DND-41 (cell line): ENCODE results near the gene MTA2.

Experiments used
- ATAC-seq: fragments of 200-7000 bp; cut with Tn5 transposase; 3 replicates; pipeline ENCODE4 v1.9.1; 2021; ENCODE audit warnings: low read depth; ENCODE audit not compliant: insufficient read depth
- DNase-seq: peaks from one replicate; pipeline ENCODE4 v3.0.0-alpha.2; 2020
- H2AFZ ChIP-seq: 2 replicates; pipeline ENCODE4 v1.6.0; 2012; ENCODE audit warnings: low read depth, low read length
- H3K27ac ChIP-seq: 2 replicates; pipeline ENCODE4 v1.5.1; 2012; ENCODE audit warnings: low read length, inconsistent platforms
- H3K27me3 ChIP-seq: fragments of 200-600 bp; sonication (generic); 2 replicates; pipeline ENCODE4 v1.6.0; 2012; ENCODE audit warnings: low read length, mild to moderate bottlenecking, inconsistent platforms; ENCODE audit not compliant: insufficient read depth, poor library complexity
- H3K36me3 ChIP-seq: 2 replicates; pipeline ENCODE4 v1.5.1; 2012; ENCODE audit warnings: low read length, inconsistent platforms; ENCODE audit not compliant: insufficient read depth
- H3K4me1 ChIP-seq: 2 replicates; pipeline ENCODE4 v1.5.1; 2012; ENCODE audit warnings: mild to moderate bottlenecking, low read length; ENCODE audit not compliant: insufficient read depth
- H3K4me2 ChIP-seq: 2 replicates; pipeline ENCODE4 v1.6.0; 2012; ENCODE audit warnings: mild to moderate bottlenecking, moderate library complexity, low read length, inconsistent platforms; ENCODE audit not compliant: insufficient read depth
- H3K4me3 ChIP-seq, 2 experiments: fragments of 200-600 bp in 1 of 2; shearing (Covaris generic) in 1 of 2; 2 replicates each; pipeline ENCODE4 v1.5.1; 2012 to 2016; ENCODE audit warnings: inconsistent platforms in 2 of 2, low read length in 2 of 2, mild to moderate bottlenecking in 2 of 2, low read depth in 1 of 2, moderate library complexity in 1 of 2
- H3K79me2 ChIP-seq: 2 replicates; pipeline ENCODE4 v1.6.0; 2012; ENCODE audit warnings: low read length, inconsistent platforms; ENCODE audit not compliant: insufficient read depth
- H3K9ac ChIP-seq: 2 replicates; pipeline ENCODE4 v1.6.0; 2012; ENCODE audit warnings: low read depth, mild to moderate bottlenecking, inconsistent platforms, low read length, moderate library complexity
- H3K9me3 ChIP-seq: 2 replicates; pipeline ENCODE4 v1.5.1; 2012; ENCODE audit warnings: low read length, moderate library complexity, mild to moderate bottlenecking, inconsistent platforms; ENCODE audit not compliant: insufficient read depth, severe bottlenecking
- H4K20me1 ChIP-seq: 2 replicates; pipeline ENCODE4 v1.6.0; 2012; ENCODE audit warnings: low read length; ENCODE audit not compliant: insufficient read depth
- EZH2 ChIP-seq: IDR thresholded peaks from 3 replicates; pipeline ENCODE4 v1.6.1; 2012; ENCODE audit warnings: borderline replicate concordance, low read depth, mild to moderate bottlenecking, moderate library complexity, low read length, inconsistent platforms; ENCODE audit not compliant: severe bottlenecking
- TF ChIP-seq, protein P1 (sequence below): IDR thresholded peaks from 2 replicates; pipeline ENCODE4 v1.5.1; 2012; ENCODE audit warnings: borderline replicate concordance, low read length, moderate library complexity, mild to moderate bottlenecking; ENCODE audit not compliant: poor library complexity, severe bottlenecking; ENCODE audit errors: extremely low read depth

MTA2 gene

GRCh38 chr11:62648967-62649364 lies 47.3 kb upstream of the MTA2 start:
- peaks cover 12% of the 10 kb centered on the region for H4K20me1 ChIP-seq
- ATAC-seq = no peak

GRCh38 chr11:62648185-62648966 lies 46.7 kb upstream of the MTA2 start:
- ATAC-seq = no peak
- peak overlapping the region; percentile 43 for H3K9ac ChIP-seq
- H3K36me3 ChIP-seq = peaks cover 43% of the 10 kb centered on the region

More at GRCh38 chr11:62648967-62649364, 47.3 kb upstream of the MTA2 start:
- peaks cover 54% of the 10 kb centered on the region for H3K4me1 ChIP-seq
- no peaks in the 10 kb centered on the region for H3K9me3 ChIP-seq
- DNase-seq = no peak
- no peak overlapping the region for H3K27ac ChIP-seq
- H3K4me3 ChIP-seq = no peak overlapping the region
- TF ChIP-seq, protein P1, sequence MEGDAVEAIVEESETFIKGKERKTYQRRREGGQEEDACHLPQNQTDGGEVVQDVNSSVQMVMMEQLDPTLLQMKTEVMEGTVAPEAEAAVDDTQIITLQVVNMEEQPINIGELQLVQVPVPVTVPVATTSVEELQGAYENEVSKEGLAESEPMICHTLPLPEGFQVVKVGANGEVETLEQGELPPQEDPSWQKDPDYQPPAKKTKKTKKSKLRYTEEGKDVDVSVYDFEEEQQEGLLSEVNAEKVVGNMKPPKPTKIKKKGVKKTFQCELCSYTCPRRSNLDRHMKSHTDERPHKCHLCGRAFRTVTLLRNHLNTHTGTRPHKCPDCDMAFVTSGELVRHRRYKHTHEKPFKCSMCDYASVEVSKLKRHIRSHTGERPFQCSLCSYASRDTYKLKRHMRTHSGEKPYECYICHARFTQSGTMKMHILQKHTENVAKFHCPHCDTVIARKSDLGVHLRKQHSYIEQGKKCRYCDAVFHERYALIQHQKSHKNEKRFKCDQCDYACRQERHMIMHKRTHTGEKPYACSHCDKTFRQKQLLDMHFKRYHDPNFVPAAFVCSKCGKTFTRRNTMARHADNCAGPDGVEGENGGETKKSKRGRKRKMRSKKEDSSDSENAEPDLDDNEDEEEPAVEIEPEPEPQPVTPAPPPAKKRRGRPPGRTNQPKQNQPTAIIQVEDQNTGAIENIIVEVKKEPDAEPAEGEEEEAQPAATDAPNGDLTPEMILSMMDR = no peak
- no peak for TF ChIP-seq EZH2
- no peak overlapping the region for H3K9ac ChIP-seq
- no peak overlapping the region for H2AFZ ChIP-seq
- peaks cover 72% of the 10 kb centered on the region for H3K79me2 ChIP-seq
- H3K4me2 ChIP-seq = no peak overlapping the region
- H3K27me3 ChIP-seq = no peaks in the 10 kb centered on the region
- H3K36me3 ChIP-seq = peaks cover 38% of the 10 kb centered on the region

GRCh38 chr11:62647609-62648005 lies 45.9 kb upstream of the MTA2 start:
- Histone ChIP-seq H3K27me3 (no peaks in the 10 kb centered on the region), H3K79me2 (peaks cover 81% of the 10 kb centered on the region), H3K27ac (peak overlapping the region; percentile 66; the same call in 1 of the 2 replicates), H3K36me3 (peaks cover 48% of the 10 kb centered on the region), H2AFZ (no peak overlapping the region), H4K20me1 (peaks cover 14% of the 10 kb centered on the region), H3K4me1 (peaks cover 51% of the 10 kb centered on the region), H3K4me3 (no peak overlapping the region), H3K9me3 (no peaks in the 10 kb centered on the region), H3K9ac (peak overlapping the region; percentile 43), H3K4me2 (peak overlapping the region; percentile 70)
- TF ChIP-seq, protein P1 = no peak
- no peak for TF ChIP-seq EZH2
- ATAC-seq (no peak), DNase-seq (no peak)

More at GRCh38 chr11:62648185-62648966, 46.7 kb upstream of the MTA2 start:
- Histone ChIP-seq H2AFZ (no peak overlapping the region), H3K27ac (peak overlapping the region; percentile 2; the same call in 1 of the 2 replicates), H4K20me1 (peaks cover 12% of the 10 kb centered on the region), H3K4me1 (peaks cover 53% of the 10 kb centered on the region), H3K79me2 (peaks cover 78% of the 10 kb centered on the region), H3K27me3 (no peaks in the 10 kb centered on the region), H3K4me3 (no peak overlapping the region), H3K4me2 (no peak overlapping the region), H3K9me3 (no peaks in the 10 kb centered on the region)
- TF ChIP-seq, protein P1 = no peak
- TF ChIP-seq EZH2 = no peak
- no peak for DNase-seq
